K562 (cell line): Measurements from ENCODE around the gene USP38. TPM values are rescaled to one million over a fixed set of nuclear protein-coding genes. Genes with fewer than 3 reads are reported as not detected.

ENCODE experiments used
- ATAC-seq: fragments of 200-7000 bp; cut with Tn5 transposase; 3 replicates; pipeline ENCODE4 v1.9.1; 2020; ENCODE audit warnings: moderate library complexity
- BruUV-seq: library from RNA; stranded (reverse); fragments of 400-500 nt; replicated peaks from 2 replicates; lab custom pipeline; 2021; lab: Mats Ljungman, UMichigan
- CTCF ChIA-PET: fragments of 300-600 bp; formaldehyde crosslinking; extraction: SDS; loops from one replicate; lab custom pipeline; 2021; ENCODE audit warnings: low intra/inter-chr PET ratio; lab: Yijun Ruan, JAX
- POLR2A ChIA-PET: fragments of 300-600, 350-650 bp; sonication (Branson Sonifier 250); formaldehyde crosslinking; extraction: SDS; loops from one replicate; lab custom pipeline; 2021; ENCODE audit warnings: antibody characterized with exemption, inconsistent platforms; lab: Yijun Ruan, JAX
- DNase-seq, 4 experiments: peaks; one replicate each; pipeline versions ENCODE4 v3.0.0 to v3.0.0-alpha.2; 2011 to 2018; ENCODE audit warnings: low spot score in 3 of 4, mixed read lengths in 3 of 4; ENCODE audit errors: extremely low read depth in 1 of 4
- FAIRE-seq: peaks from 2 replicates; lab custom pipeline; 2011; peaks lifted over from hg19 to GRCh38; lab: Jason Lieb, UNC
- H2AFZ ChIP-seq: 2 replicates; pipeline ENCODE4 v1.6.0; 2011; ENCODE audit warnings: low read depth, low read length, control low read depth, inconsistent platforms
- H3K27ac ChIP-seq: fragments of 200-600 bp; 3 replicates; pipeline ENCODE4 v1.8.0; 2011; ENCODE audit warnings: low read depth, mild to moderate bottlenecking, control low read depth, inconsistent platforms, low read length, moderate library complexity, mixed read lengths; ENCODE audit errors: extremely low read depth
- H3K27me3 ChIP-seq, 2 experiments: fragments of 300-600 bp in 1 of 2; 2 replicates in 1 of 2; 3 replicates in 1 of 2; pipeline versions ENCODE4 v1.6.0 to v1.8.0; 2011; ENCODE audit warnings: inconsistent platforms in 2 of 2, low read length in 2 of 2, mild to moderate bottlenecking in 1 of 2, mixed read lengths in 1 of 2, moderate library complexity in 1 of 2; ENCODE audit not compliant: control insufficient read depth in 2 of 2, insufficient read depth in 2 of 2
- H3K36me3 ChIP-seq: fragments of 300-600 bp; 3 replicates; pipeline ENCODE4 v1.8.0; 2011; ENCODE audit warnings: mild to moderate bottlenecking, low read length, inconsistent platforms; ENCODE audit not compliant: control insufficient read depth, insufficient read depth
- H3K4me1 ChIP-seq, 2 experiments: fragments of 200-600 bp in 1 of 2; replicated peaks in 1 of 2; 2 replicates in 1 of 2; 3 replicates in 1 of 2; pipeline versions ENCODE4 v1.5.1 to v1.8.0; 2011; ENCODE audit warnings: inconsistent platforms in 2 of 2, low read length in 2 of 2, mild to moderate bottlenecking in 1 of 2, mixed read lengths in 1 of 2, moderate library complexity in 1 of 2; ENCODE audit not compliant: control insufficient read depth in 2 of 2, insufficient read depth in 2 of 2
- H3K4me2 ChIP-seq: 2 replicates; pipeline ENCODE4 v1.6.1; 2011; ENCODE audit warnings: low read length, control low read depth, inconsistent platforms, mixed read lengths; ENCODE audit not compliant: insufficient read depth
- H3K4me3 ChIP-seq: fragments of 200-600 bp; sonication (generic), shearing (Covaris generic); 2 replicates; pipeline ENCODE4 v1.5.1; 2016; ENCODE audit warnings: control low read depth, inconsistent platforms
- H3K79me2 ChIP-seq: fragments of 200-600 bp; 3 replicates; pipeline ENCODE4 v1.8.0; 2011; ENCODE audit warnings: low read length, inconsistent platforms; ENCODE audit not compliant: control insufficient read depth, insufficient read depth
- H3K9ac ChIP-seq, 2 experiments: 2 replicates each; pipeline versions ENCODE4 v1.6.0 to v1.6.1; 2011; ENCODE audit warnings: low read depth in 2 of 2, low read length in 2 of 2, control low read depth in 1 of 2, inconsistent platforms in 1 of 2, mild to moderate bottlenecking in 1 of 2, mixed read lengths in 1 of 2; ENCODE audit not compliant: insufficient read depth in 1 of 2
- H3K9me1 ChIP-seq: one replicate; pipeline ENCODE4 v1.6.0; 2011; ENCODE audit warnings: inconsistent platforms, mild to moderate bottlenecking, low read length, moderate library complexity; ENCODE audit not compliant: control insufficient read depth, insufficient read depth
- H3K9me3 ChIP-seq: replicated peaks from 2 replicates; pipeline ENCODE4 v1.5.1; 2011; ENCODE audit warnings: low read depth, low read length, inconsistent platforms; ENCODE audit not compliant: control insufficient read depth, insufficient read depth
- H4K20me1 ChIP-seq: replicated peaks from 2 replicates; pipeline ENCODE4 v1.6.1; 2011; ENCODE audit warnings: low read length, inconsistent platforms, mixed read lengths; ENCODE audit not compliant: control insufficient read depth, insufficient read depth
- ARNT ChIP-seq, 2 experiments: fragments of 450-650 bp; IDR thresholded peaks; 2 replicates each; pipeline ENCODE4 v1.6.1; 2016; ENCODE audit warnings: mild to moderate bottlenecking in 1 of 2
- BRD9 ChIP-seq: fragments of 450-650 bp; IDR thresholded peaks from 2 replicates; pipeline ENCODE4 v1.6.1; 2018; ENCODE audit warnings: low read depth; ENCODE audit not compliant: partially characterized antibody
- HSF4 ChIP-seq: fragments of 250-450 bp; sonication (Bioruptor Pico); IDR thresholded peaks from 2 replicates; pipeline ENCODE4 v2.1.2; 2022; ENCODE audit warnings: mild to moderate bottlenecking, moderate library complexity, borderline replicate concordance
- MEIS2 ChIP-seq: fragments of 450-650 bp; IDR thresholded peaks from 2 replicates; pipeline ENCODE4 v1.6.1; 2014; ENCODE audit warnings: mild to moderate bottlenecking; ENCODE audit not compliant: partially characterized antibody
- PBX2 ChIP-seq, 2 experiments: IDR thresholded peaks in 1 of 2; conservative IDR thresholded peaks in 1 of 2; 2 replicates each; pipeline ENCODE4 v1.6.1; 2016; ENCODE audit warnings: low read depth in 2 of 2, mild to moderate bottlenecking in 1 of 2, missing compliant biosample characterization in 1 of 2, missing genetic modification characterization in 1 of 2, moderate library complexity in 1 of 2
- TEAD4 ChIP-seq, 2 experiments: sonication (generic) in 1 of 2; formaldehyde crosslinking in 1 of 2; IDR thresholded peaks; 2 replicates each; pipeline versions ENCODE4 v1.6.1 to v1.8.0; 2012 to 2022; ENCODE audit warnings: borderline replicate concordance in 1 of 2, inconsistent platforms in 1 of 2, low read length in 1 of 2, mild to moderate bottlenecking in 1 of 2, missing genetic modification reagents in 1 of 2
- ZNF197 ChIP-seq: fragments of 200-800 bp; sonication (Bioruptor generic); IDR thresholded peaks from 2 replicates; pipeline ENCODE4 v1.6.1; 2016; ENCODE audit warnings: low read depth, missing genetic modification characterization, missing compliant biosample characterization
- ZNF512 ChIP-seq: IDR thresholded peaks from 2 replicates; pipeline ENCODE4 v1.6.1; 2016; ENCODE audit warnings: missing genetic modification characterization, missing compliant biosample characterization
- ZNF717 ChIP-seq: fragments of 250-450 bp; sonication (Bioruptor Pico); IDR thresholded peaks from 2 replicates; pipeline ENCODE4 v1.5.0; 2021
- ZNF830 ChIP-seq: fragments of 250-450 bp; sonication (Bioruptor Pico); IDR thresholded peaks from 2 replicates; pipeline ENCODE4 v1.5.0; 2021; ENCODE audit warnings: mild to moderate bottlenecking
- WGBS: fragments of 100-300 bp; shearing (Covaris generic); methylation state at CpG from one replicate; pipeline ENCODE4 v1.1.6; 2016; ENCODE audit warnings: low coverage, mixed read lengths; ENCODE audit not compliant: insufficient coverage; ENCODE audit errors: missing lambda C conversion rate; 5-methylcytosine and 5-hydroxymethylcytosine counted together
- in situ Hi-C: fragments of 300-500 bp; cut with MboI; formaldehyde crosslinking; loops from 4 replicates; pipeline ENCODE4 v1.15.0; 2018; ENCODE audit warnings: inconsistent platforms, mixed read lengths
- intact Hi-C: fragments of 100-400 bp; cut with micrococcal nuclease; formaldehyde crosslinking; loops from 2 replicates; pipeline ENCODE4 v1.14.2; 2022
- polyA plus RNA-seq, 8 experiments: library from polyadenylated mRNA; depleted of rRNA in 4 of 8; stranded (reverse) in 5 of 8; unstranded in 3 of 8; fragments of >200 nt; fragmentation: Nextera tagmentation in 2 of 8; fragmentation: Illumina TruSeq in 1 of 8; extraction: Ambion mirVana in 2 of 8; extraction: Trizol in 1 of 8; gene quantifications; 2 replicates each; pipeline versions ENCODE4 v1.2.1 to v1.2.3, GENCODE V29; 2011 to 2014; ENCODE audit warnings: inconsistent platforms in 1 of 8, missing spikeins in 1 of 8
- total RNA-seq, 7 experiments: library from RNA; depleted of rRNA in 6 of 7; stranded (reverse); fragments of >200 nt in 6 of 7; fragmentation: Illumina TruSeq in 2 of 7; extraction: Trizol in 2 of 7; gene quantifications; 2 replicates each; pipeline versions ENCODE4 v1.2.1 to v1.2.3, GENCODE V29; 2011 to 2021; ENCODE audit warnings: low replicate concordance in 1 of 7
- TF ChIP-seq, protein P1 (sequence below): fragments of 450-650 bp; IDR thresholded peaks from 2 replicates; pipeline ENCODE4 v1.6.1; 2016
- TF ChIP-seq, protein P2 (sequence below): fragments of 250-450 bp; sonication (Bioruptor Pico); IDR thresholded peaks from 2 replicates; pipeline ENCODE4 v1.8.0; 2022; ENCODE audit warnings: moderate library complexity, mild to moderate bottlenecking, inconsistent platforms
- TF ChIP-seq, protein P3 (sequence below): fragments of 450-650 bp; IDR thresholded peaks from 2 replicates; pipeline ENCODE4 v1.6.1; 2014; ENCODE audit warnings: low read depth, mild to moderate bottlenecking, moderate library complexity, borderline replicate concordance

Gene USP38
- total and polyA plus RNA-seq, 9 of the 15 experiments (the other 6 are each of a cell fraction or from before 2014, with no cell fraction given): 4.2 to 20.6 (median 11.2) TPM

DNA sequence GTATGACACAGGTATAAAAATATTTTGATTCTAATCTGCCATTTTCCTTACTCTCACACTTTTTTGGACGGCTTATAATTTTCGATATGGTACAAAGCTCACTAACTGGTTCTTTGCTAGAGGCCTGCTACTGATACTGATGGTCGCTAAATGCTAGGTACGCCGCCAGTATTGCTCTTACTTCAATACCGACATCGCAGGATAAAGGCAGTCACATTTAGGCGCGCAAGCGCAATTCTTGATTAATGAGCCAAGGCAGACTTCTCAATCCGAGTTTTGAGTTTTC is 557 bp upstream of the USP38 start:
- no peaks in the 10 kb centered on the region for H3K27me3 ChIP-seq
- peak overlapping the region; percentile 88 to 94 for H3K9ac ChIP-seq
- FAIRE-seq (no peak), ATAC-seq (peak; percentile 7), DNase-seq (peak in 1 of 4 experiments; percentile 14)
- under 1% methylated on average over 11 of the region's 11 CpGs for WGBS
- H3K4me2 ChIP-seq: peak overlapping the region; percentile 92
- peaks cover 52% of the 10 kb centered on the region for H3K79me2 ChIP-seq
- POLR2A ChIA-PET: interaction anchor here (0.7 kb wide), 1 partner anchor 37 kb away, joined by 5 read pairs; no protein-coding TSS in a partner anchor
- peak overlapping the region; percentile 83 for H3K4me3 ChIP-seq
- H4K20me1 ChIP-seq: peaks cover 7% of the 10 kb centered on the region; the same call in 1 of the 2 replicates
- in situ Hi-C loops: no loop called here
- peaks cover 0 to 8% of the 10 kb centered on the region in 2 experiments; a peak in 2 of 5 replicates for H3K4me1 ChIP-seq
- H3K36me3 ChIP-seq: peaks cover 10% of the 10 kb centered on the region; the same call in 2 of the 3 replicates
- H3K9me3 ChIP-seq: no peaks in the 10 kb centered on the region
- BruUV-seq: no TSS peak
- H3K27ac ChIP-seq: peak overlapping the region; percentile 92
- intact Hi-C loops: no loop called here
- CTCF ChIA-PET: no interaction called here
- peak overlapping the region; percentile 91 for H2AFZ ChIP-seq
- H3K9me1 ChIP-seq: no peaks in the 10 kb centered on the region
- TF ChIP-seq HSF4 (no peak), PBX2 (CRISPR knock-in tag; IDR thresholded peaks at IDR 0.05; ENCODE audit: low read depth) (no peak), PBX2 (tag; conservative IDR thresholded peaks at IDR 0.05; ENCODE audit: low read depth) (peak; percentile 55), BRD9 (peak; percentile 38), ZNF830 (CRISPR knock-in tag) (no peak), MEIS2 (peak; percentile 46), ARNT (IDR thresholded peaks at IDR 0.05) (0 out of 4 replicates have a peak, but pooled peaks of 1 of the 2 experiments have one; percentile 63), ZNF717 (CRISPR knock-in tag) (no peak), ZNF512 (tag) (0 out of 2 replicates have a peak, but pooled peaks have one; percentile 15), ZNF197 (CRISPR knock-in tag) (no peak), TEAD4 (IDR thresholded peaks at IDR 0.05; ENCODE audit: low read length) (0 out of 2 replicates have a peak, but pooled peaks have one; percentile 22), TEAD4 (CRISPR knock-in tag; IDR thresholded peaks at IDR 0.05; ENCODE audit: borderline replicate concordance) (no peak)
- TF ChIP-seq, protein P1, sequence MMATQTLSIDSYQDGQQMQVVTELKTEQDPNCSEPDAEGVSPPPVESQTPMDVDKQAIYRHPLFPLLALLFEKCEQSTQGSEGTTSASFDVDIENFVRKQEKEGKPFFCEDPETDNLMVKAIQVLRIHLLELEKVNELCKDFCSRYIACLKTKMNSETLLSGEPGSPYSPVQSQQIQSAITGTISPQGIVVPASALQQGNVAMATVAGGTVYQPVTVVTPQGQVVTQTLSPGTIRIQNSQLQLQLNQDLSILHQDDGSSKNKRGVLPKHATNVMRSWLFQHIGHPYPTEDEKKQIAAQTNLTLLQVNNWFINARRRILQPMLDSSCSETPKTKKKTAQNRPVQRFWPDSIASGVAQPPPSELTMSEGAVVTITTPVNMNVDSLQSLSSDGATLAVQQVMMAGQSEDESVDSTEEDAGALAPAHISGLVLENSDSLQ: 0 out of 2 replicates have a peak, but pooled peaks have one; percentile 14
- TF ChIP-seq, protein P2, sequence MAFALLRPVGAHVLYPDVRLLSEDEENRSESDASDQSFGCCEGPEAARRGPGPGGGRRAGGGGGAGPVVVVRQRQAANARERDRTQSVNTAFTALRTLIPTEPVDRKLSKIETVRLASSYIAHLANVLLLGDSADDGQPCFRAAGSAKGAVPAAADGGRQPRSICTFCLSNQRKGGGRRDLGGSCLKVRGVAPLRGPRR (CRISPR knock-in tag): no peak
- TF ChIP-seq, protein P3, sequence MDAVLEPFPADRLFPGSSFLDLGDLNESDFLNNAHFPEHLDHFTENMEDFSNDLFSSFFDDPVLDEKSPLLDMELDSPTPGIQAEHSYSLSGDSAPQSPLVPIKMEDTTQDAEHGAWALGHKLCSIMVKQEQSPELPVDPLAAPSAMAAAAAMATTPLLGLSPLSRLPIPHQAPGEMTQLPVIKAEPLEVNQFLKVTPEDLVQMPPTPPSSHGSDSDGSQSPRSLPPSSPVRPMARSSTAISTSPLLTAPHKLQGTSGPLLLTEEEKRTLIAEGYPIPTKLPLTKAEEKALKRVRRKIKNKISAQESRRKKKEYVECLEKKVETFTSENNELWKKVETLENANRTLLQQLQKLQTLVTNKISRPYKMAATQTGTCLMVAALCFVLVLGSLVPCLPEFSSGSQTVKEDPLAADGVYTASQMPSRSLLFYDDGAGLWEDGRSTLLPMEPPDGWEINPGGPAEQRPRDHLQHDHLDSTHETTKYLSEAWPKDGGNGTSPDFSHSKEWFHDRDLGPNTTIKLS: 0 out of 2 replicates have a peak, but pooled peaks have one; percentile 23
